Upper lobe of right lung (tissue), 1 donor: Measurements from ENCODE around the gene GM2A. TPM values are rescaled to one million over a fixed set of nuclear protein-coding genes. Genes with fewer than 3 reads are reported as not detected.

Source experiments
- ATAC-seq: fragments of 200-7000 bp; cut with Tn5 transposase; one replicate; pipeline ENCODE4 v1.9.1; 2020; ENCODE audit warnings: mild to moderate bottlenecking, moderate library complexity
- DNase-seq: peaks from one replicate; pipeline ENCODE4 v3.0.0-alpha.2; 2020
- H3K27ac ChIP-seq: fragments of 200-600 bp; one replicate; pipeline ENCODE4 v1.8.0; 2022
- H3K27me3 ChIP-seq: fragments of 200-600 bp; one replicate; pipeline ENCODE4 v1.8.0; 2022; ENCODE audit warnings: mild to moderate bottlenecking
- H3K36me3 ChIP-seq: fragments of 200-600 bp; one replicate; pipeline ENCODE4 v1.8.0; 2022
- H3K4me1 ChIP-seq: fragments of 200-600 bp; one replicate; pipeline ENCODE4 v1.8.0; 2022
- H3K4me3 ChIP-seq: fragments of 200-600 bp; one replicate; pipeline ENCODE4 v1.8.0; 2022; ENCODE audit warnings: mild to moderate bottlenecking
- H3K9me3 ChIP-seq: fragments of 200-600 bp; one replicate; pipeline ENCODE4 v1.8.0; 2022
- intact Hi-C: fragments of 100-400 bp; cut with DNase I; formaldehyde crosslinking; loops from one replicate; pipeline ENCODE4 v1.11.0; 2022
- total RNA-seq: library from RNA; stranded (reverse); fragmentation: NEBNext Ultra II Directional; extraction: Animal tissue kit (Norgen Biotek cat#: 25700); gene quantifications from one replicate; pipeline ENCODE4 v1.2.1, GENCODE V29; 2021
- TF ChIP-seq, protein P1 (sequence below): fragments of 200-600 bp; IDR thresholded peaks from one replicate; pipeline ENCODE4 v1.8.0; 2022; ENCODE audit warnings: antibody characterized with exemption
- donor health status: DM: no; HTN: yes; CAD: no; lungs with severe emphysema.

The GM2A gene
- total RNA-seq, 1 donor from 2014 or later, result 104 TPM

DNA sequence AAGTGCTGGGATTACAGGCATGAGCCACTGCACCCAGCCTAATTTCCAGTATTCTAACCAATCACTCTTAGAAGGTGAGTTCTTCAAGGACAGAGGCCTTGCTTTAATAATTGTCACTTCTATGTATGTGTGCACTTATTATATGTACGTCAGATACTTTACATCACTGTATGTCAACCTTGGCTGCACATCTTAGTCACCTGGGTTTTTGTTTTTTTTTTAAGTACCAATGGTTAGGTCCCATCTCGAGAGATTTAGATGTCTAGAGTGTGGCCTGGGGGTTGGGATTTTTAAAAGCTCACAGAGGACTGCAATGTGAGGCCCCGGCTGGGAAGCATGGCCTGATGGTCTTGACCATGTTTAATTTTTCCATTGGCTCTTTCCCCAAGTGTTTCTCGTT lies 9.9 kb upstream of the GM2A start:
- Histone ChIP-seq H3K4me3 (no peak overlapping the region), H3K36me3 (no peaks in the 10 kb centered on the region), H3K4me1 (peaks cover 4% of the 10 kb centered on the region), H3K9me3 (no peaks in the 10 kb centered on the region), H3K27me3 (no peaks in the 10 kb centered on the region), H3K27ac (no peak overlapping the region)
- intact Hi-C loops, result no loop called here
- TF ChIP-seq, protein P1, sequence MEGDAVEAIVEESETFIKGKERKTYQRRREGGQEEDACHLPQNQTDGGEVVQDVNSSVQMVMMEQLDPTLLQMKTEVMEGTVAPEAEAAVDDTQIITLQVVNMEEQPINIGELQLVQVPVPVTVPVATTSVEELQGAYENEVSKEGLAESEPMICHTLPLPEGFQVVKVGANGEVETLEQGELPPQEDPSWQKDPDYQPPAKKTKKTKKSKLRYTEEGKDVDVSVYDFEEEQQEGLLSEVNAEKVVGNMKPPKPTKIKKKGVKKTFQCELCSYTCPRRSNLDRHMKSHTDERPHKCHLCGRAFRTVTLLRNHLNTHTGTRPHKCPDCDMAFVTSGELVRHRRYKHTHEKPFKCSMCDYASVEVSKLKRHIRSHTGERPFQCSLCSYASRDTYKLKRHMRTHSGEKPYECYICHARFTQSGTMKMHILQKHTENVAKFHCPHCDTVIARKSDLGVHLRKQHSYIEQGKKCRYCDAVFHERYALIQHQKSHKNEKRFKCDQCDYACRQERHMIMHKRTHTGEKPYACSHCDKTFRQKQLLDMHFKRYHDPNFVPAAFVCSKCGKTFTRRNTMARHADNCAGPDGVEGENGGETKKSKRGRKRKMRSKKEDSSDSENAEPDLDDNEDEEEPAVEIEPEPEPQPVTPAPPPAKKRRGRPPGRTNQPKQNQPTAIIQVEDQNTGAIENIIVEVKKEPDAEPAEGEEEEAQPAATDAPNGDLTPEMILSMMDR, result no peak
- DNase-seq (no peak), ATAC-seq (no peak)

DNA sequence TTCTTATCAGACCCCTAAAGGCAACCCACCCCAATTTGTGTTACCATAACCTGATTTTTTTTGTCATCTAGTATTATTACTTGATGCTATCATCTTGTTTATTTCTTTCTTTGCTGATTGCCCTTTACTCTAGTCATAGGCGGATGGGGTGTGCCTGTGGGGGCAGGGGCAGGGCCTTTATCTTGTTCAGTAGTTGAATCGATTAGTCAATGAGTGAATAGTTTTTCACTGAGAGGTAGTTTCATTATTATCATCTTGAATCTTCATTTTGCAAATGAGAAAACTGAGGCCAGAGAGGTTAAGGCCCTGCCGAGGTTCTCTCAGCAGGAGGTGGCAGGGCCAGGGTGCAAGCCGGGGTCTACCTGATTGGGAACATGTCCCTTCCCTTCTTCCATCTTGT lies 9.4 kb upstream of the GM2A start:
- Histone ChIP-seq H3K4me3 (no peak overlapping the region), H3K27ac (no peak overlapping the region), H3K36me3 (no peaks in the 10 kb centered on the region), H3K4me1 (peaks cover 4% of the 10 kb centered on the region), H3K27me3 (no peaks in the 10 kb centered on the region), H3K9me3 (no peaks in the 10 kb centered on the region)
- TF ChIP-seq, protein P1, result no peak
- DNase-seq (no peak), ATAC-seq (no peak)
- intact Hi-C loops, result no loop called here

DNA sequence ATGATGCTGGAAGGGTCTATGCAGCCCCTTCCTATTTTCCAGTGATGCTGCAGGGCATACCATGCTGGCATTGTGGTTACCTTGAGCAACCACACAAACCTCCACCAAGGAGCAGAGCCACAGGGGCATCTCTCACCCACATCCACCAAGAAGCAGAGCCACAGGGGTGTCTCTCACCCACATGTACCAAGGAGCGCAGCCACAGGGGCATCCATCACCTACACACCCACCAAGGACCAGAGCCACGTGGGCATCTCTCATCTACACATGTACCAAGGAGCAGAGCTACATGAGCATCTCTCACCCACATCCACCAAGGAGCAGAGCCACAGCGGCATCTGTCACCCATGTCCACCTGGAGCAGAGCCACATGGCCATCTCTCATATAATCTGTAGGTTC lies 8.8 kb upstream of the GM2A start:
- H3K4me1 ChIP-seq, result peaks cover 4% of the 10 kb centered on the region
- no peaks in the 10 kb centered on the region for H3K9me3 ChIP-seq
- H3K27ac ChIP-seq, result no peak overlapping the region
- intact Hi-C loops, result no loop called here
- H3K27me3 ChIP-seq, result no peaks in the 10 kb centered on the region
- TF ChIP-seq, protein P1, result no peak
- DNase-seq (no peak), ATAC-seq (no peak)
- H3K36me3 ChIP-seq, result no peaks in the 10 kb centered on the region
- H3K4me3 ChIP-seq, result no peak overlapping the region

DNA sequence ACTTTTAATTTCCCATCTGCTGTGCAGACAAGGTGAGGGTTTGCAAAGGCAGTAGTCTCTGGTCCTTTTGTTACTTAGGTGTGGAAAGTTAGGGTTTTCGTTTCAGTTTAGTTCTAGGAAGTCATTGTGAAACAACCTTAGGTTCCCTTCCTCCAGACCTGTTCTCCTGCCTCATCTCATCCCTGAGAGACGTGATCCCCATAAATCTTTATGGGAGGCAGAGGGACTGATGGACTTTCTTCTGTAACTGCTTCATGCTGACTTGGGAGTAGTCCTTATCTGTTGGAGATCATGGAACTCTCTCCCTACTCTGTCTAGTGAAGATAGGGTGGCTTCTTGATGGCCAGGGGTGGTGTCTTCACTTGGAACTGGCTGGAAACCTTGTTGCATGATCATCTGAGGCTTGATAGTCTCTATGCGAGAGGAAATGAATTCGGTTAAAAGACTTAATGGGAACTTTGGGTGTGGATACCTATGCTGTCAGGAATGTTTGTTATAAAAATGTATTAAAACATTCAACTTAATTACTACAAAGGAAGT lies 7.2 kb upstream of the GM2A start:
- ATAC-seq (no peak), DNase-seq (no peak)
- no peak overlapping the region for H3K27ac ChIP-seq
- no peak overlapping the region for H3K4me3 ChIP-seq
- no peaks in the 10 kb centered on the region for H3K27me3 ChIP-seq
- TF ChIP-seq, protein P1, result no peak
- H3K36me3 ChIP-seq, result no peaks in the 10 kb centered on the region
- intact Hi-C loops, result no loop called here
- no peaks in the 10 kb centered on the region for H3K9me3 ChIP-seq
- H3K4me1 ChIP-seq, result peaks cover 4% of the 10 kb centered on the region

GRCh38 chr5:151248651-151249050 lies 4.3 kb upstream of the GM2A start:
- DNase-seq, result no peak
- no peak for ATAC-seq
- Histone ChIP-seq H3K4me3 (no peak overlapping the region), H3K9me3 (no peaks in the 10 kb centered on the region), H3K4me1 (peaks cover 1% of the 10 kb centered on the region), H3K27ac (no peak overlapping the region), H3K27me3 (no peaks in the 10 kb centered on the region), H3K36me3 (no peaks in the 10 kb centered on the region)
- TF ChIP-seq, protein P1, result no peak
- intact Hi-C loops, result no loop called here

GRCh38 chr5:151249281-151249680 lies 3.7 kb upstream of the GM2A start:
- intact Hi-C loops, result no loop called here
- TF ChIP-seq, protein P1, result no peak
- Histone ChIP-seq H3K36me3 (no peaks in the 10 kb centered on the region), H3K9me3 (no peaks in the 10 kb centered on the region), H3K27me3 (no peaks in the 10 kb centered on the region), H3K27ac (no peak overlapping the region), H3K4me1 (peaks cover 8% of the 10 kb centered on the region), H3K4me3 (no peak overlapping the region)
- no peak for DNase-seq
- no peak for ATAC-seq
